ENCODE data around the gene CUBN.
A peak's percentile ranks its signal among the peaks of the same experiment; 100 is the strongest.

The CUBN gene

DNA sequence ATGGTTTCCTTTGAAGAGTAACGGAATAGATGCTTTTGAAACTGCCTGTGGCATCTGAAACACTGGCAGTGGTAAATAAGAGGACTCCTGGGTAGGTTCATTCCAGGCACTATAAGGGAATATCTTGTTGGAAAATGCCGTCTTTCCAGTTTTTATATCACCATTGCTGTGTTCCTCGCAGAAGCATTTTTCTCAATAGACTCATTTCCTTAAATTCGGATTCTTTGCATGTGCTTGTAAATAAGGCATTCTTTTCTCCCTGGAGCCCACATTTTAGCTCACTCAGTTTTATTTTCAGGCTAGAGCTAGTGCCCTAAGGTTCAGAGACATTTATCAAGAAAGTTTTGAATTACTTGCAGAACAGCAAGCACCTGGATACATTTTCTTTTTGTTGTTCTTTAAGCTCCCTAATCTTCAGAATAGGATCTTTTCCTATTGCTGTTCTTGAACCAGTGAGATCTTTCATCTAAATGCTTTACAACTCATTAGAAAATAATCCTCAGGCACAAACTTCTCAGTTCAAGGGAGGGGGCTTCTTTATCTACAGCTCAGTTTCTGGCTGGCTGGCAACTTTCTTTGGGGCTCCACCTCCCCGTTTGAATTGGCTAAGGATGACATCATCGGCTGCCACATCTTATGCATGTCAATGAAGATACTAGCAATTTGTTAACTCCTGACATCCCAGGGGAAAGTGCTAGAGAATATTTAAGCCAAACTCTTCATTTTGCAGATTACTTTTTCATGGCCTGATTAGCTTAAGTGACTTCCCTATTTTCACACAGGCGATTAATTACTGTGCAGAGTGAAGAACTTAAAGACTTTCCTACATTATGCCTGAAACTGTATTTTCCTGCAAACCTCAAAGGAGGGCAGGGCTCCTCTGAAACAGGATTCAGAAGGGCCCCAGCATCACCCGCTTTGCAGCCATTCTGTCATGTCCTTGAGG, 178.7 kb downstream of the CUBN start:
- DNase-seq (ENCODE audit: low spot score) = peak; percentile 25

DNA sequence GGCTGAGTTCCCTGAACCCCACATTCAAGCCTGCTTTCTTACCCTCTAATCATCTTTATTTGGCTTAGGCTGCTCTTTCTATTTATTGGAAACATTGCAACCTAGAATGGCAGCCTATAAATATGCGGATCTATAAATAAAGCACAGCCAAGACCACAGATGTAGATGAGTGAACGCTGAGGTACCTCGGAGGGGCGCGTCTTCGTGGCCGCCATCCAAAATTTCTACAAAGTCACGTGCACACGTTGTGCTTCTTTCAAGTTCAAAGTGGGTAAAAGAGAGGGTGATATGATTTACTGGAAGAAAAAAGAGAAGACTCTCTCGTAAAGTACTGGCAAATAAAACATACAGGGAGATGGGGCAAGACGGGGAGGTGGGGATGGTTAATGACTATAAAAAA, 179.8 kb downstream of the CUBN start:
- no peak for DNase-seq (ENCODE audit: low spot score)

DNA sequence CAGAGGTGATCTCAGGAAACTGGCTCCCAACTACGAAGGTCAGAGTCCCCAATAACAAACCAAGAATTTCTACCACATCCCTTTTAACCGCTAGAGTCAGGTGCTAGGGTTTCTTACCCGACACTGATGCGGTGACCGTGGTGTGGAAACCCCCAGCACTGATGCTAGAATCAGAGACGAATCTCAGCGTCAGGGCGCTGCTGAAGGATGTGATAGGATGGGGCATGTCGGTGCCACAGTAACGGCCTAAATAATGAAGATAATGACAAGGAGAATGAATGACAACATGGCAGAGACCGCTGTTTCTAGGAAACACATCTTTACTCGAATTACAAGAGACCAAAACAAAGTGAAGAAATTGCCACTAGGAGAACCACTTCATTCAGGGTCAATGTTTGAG, 181.2 kb downstream of the CUBN start:
- peak; percentile 71 for DNase-seq (ENCODE audit: low spot score)

DNA sequence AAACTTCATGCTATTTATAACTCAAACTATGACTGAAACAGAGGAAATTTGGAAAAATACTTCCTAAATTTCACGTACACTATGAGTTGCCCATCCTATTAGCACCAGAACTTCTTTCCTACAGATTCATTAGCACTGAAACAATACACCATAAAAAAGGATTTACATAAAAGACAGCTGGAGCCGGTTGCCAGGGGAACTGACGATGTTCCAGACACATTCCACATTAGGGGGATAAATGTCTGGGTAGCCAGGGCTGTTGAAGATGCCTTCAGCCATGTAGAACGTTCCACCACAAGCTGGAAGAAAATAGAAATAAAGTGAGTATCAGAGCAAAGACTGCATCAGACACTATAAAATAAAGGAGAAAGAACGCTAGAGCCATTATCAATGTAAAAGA, 182.5 kb downstream of the CUBN start:
- DNase-seq (ENCODE audit: low spot score) = no peak

DNA sequence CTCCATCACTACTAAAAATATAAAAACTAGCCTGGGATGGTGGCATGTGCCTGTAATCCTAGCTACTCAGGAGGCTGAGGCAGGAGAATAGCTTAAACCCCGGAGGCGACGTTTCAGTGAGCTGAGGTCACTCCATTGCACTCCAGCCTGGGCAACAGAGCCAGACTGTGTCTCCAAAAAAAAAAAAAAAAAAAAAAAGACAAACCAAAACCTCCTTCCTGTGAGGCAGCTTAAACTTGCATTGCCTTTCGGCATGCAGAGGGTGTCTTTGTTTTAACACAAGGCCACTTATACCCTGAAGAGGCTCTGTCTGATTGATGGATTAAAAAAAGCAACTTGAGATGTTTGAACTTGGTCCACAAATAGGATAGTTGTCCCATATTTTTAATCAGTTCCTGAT, 184.0 kb downstream of the CUBN start:
- DNase-seq (ENCODE audit: low spot score) = no peak

DNA sequence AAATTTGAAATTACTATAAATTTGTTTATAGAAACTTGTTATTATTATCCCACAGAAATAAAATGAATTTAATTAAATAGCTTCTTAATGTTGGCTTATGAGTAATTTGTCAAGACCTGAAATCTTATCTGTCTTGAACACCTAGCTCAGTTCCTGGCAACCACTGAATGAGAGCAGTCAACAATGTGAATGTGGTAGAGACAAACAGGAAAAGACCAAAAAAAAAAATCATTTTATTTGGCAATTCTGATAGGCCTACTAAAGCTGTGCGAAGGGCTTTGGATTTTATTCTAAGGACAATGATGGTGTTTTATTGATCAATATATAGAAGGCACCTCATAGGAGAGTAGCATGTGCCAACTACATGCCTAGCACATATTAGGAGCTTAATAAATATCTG, 184.6 kb downstream of the CUBN start:
- peak; percentile 25 for DNase-seq (ENCODE audit: low spot score)

DNA sequence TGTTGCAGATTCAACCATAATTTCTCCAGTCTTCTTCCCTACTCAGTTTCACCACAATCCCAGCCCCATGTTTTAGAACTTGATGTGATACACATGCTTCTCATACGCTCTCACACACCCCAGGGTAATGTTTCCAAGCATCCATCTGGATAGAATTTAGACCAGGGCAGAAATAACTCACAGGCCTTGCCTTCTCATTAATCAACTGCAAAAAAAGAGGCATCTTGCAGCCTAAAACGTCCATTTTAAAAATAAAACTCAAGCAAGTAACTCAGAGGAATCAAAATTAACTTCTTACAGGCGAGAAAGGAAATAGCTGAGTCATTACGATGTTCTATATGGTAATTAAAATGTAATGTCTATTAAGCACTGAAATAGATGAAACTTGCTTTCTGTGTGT, 185.2 kb downstream of the CUBN start:
- DNase-seq (ENCODE audit: low spot score) = no peak

DNA sequence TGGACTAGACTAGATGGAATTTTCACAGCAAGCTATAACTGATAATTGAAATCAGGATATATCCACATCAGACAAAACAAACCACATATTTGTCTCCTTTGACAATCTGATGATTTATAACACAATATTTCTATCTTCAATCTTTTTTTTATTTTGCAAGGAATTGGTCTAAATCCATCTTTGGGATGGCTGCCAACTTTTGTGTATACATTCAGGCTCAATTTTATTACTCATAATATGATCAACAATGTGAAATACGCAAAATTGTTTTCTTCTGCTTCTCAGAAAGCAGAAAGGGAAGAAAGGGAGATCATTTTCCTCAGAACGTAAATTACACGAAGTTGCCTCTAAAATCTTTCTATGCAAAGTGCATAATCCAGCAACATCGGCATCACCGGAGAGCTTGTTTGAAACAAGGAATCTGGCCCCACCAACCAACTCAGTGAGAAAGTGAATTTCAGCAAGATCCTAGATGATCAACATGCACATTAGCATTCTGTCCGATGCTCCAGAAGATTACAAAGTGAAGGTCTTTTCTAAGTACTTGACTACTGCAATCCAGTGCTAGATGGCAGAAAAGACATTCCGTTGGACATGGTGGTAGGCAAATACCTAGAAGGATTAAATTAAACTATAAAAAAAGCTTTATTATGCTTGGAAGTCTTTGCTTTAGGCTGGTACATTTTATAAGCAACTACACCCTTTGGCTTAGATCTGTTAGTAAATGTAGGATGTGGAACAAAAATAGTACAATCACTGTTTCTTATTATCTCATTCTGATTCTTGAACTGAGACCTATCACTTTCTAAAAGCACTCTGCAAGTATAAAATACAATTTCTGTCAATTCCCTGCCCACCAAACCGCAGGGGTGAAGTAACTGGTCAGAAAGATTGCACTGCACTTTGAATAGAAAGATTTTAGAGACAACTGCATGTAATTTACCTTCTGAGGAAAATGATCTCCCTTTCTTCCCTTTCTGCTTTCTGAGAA, 186.0 kb downstream of the CUBN start:
- DNase-seq (ENCODE audit: low spot score) = no peak

DNA sequence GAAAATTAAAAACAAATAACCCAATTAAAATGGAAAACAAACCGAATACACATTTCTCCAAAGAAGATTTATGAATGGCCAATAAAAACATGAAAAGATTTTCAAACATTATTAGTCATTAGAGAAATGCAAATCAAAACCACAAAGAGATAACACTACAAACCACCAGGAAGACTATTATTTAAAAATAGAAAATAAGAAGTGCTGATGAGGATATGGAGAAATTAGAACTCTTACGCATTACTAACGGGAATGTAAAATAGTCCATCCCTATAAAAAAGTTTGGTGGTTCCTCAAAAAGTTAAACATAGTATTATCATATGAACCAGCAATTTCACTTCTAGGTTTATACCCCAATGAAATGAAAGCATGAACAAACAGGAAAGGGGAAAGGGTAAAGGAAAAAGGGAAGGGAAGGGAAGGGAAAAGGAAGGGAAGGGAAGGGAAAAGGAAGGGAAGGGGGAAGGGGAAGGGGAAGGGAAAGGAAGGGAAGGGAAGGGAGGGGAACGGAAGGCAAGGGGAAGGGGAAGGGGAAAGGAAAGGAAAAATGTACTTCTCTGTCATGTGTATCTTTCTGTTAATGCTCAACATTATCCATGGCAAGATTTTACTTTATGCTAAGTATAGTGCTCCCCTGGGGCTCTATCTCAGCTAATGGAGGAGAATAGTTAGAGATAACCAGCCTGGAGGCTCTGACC, 187.1 kb downstream of the CUBN start:
- no peak for DNase-seq (ENCODE audit: low spot score)

DNA sequence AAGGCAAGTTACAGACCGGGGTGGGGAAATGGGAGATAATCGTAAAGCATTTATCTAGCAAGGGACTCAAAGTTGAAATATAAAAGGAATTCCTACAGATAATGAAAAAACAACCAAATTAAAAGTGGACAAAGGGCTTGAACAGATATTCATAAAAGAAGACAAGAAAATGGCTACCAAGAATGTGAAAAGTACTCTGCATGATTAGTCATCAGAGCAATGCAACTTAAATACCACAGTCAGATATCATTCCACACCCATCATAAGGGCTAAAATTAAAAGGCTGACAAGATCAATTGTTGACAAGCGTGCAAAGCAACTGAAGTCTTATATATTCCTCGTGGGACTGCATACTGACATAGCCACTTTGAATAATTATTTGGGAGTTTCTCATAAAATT, 187.7 kb downstream of the CUBN start:
- DNase-seq (ENCODE audit: low spot score) = no peak

DNA sequence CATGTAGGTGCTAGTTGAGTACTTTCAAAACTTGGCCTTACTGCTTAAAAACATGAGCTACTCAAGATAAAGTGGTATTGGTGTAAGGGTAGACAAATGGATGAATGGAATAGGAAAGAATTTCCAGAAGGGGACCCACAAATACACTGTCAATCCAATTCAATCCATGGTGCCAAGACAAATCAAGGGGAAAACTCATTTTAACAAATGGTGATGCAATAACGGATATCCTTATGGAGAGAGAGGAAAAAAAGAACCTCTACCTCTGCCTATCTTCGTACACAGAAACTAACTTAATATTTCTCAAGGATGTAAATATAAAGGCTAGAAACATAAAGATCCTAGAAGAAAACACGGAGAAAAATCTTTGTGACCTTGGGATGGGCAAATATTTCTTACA, 188.5 kb downstream of the CUBN start:
- no peak for DNase-seq (ENCODE audit: low spot score)

DNA sequence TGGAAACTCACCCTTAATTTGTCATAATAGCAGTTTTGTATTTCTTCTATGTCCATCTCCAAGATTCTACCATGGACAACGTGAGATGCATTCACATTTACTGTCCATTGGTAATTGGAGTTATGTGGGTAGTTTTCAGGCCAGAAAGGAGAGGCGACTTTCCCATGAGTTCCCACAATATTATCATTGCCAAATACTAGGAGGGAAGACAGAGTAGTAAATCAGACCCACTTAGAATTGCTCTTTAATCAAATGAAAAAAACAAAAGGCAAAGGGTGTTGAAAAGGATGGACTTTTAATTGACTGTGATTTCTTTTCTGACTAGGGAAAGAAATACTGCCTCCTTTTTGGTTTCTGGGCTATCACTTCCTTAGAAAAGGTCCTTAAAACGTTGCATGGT, 190.7 kb downstream of the CUBN start:
- no peak for DNase-seq (ENCODE audit: low spot score)

DNA sequence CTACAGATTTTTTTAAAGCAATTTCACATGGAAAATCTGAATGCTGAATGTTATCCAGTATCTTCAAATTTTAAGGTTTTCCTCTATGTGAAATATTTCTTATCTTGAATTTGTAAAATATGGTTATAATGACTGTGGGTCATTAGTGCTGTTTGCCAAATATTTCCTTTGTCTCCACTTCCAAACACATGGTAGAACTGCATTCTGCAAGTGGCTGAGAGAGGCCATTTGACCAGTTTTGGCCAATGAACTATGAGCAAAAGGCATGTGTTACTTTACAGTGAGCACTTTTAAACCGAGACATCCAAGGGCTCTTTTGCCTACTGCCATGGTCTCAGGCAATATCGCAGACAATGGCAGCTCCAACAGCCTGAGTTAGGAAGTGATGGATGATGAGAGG, 195.2 kb downstream of the CUBN start:
- no peak for DNase-seq (ENCODE audit: low spot score)

DNA sequence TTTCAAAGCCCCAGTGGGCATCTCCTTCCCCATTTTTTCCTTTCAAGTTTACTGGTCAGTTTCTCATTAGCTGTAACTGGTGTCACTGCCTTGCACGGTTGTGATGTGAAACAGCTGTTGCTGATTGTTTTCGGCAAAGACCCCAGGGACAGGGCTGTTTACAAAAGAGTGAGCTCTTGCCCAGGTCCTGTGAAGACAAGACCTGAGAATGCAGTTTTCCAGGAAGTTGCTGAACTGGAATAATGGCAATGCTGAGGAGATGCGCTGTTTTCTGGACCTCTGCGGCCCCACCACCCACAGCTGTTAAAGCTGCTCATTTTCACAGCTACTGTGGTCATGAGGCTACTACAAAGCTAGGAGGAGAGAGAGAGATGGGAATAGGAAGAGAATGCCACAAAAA, 195.8 kb downstream of the CUBN start:
- no peak for DNase-seq (ENCODE audit: low spot score)

DNA sequence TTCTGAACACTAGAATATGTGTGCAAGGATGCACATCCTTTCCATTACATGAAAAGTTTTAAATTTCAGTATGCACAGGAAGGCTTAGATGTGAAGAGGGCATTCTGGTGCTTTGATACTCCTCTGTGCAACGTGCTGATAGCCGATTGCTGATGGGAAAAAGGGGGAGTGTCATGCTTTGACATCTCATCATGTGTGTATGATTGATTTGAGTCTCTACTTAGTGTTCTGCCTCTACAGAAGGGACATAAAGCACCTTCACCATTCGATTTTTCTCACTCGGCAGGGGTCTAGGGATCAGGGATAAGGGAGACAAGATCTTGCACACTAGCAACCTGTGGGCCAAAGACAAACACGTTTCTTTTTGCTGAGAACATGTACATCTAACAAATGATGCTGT, 197.7 kb downstream of the CUBN start:
- DNase-seq (ENCODE audit: low spot score) = no peak

DNA sequence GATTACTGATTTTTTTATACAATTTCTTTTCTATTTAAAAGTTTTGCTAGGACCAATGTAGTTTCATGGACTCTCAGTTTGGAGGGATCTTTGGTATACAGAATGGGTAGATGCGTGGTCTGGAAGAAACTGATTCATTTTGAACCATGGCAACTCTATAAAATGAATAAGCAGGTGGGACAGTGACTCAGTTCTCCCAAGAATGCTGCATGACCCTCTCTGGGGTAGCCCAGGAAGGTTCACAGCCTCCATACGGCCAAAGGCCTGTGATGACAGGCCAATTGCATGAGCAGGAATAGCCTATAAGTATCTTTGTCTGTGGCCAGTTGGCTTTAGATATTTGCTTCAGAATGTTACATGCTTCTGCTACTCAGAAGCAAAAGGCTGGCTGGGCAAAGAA, 199.1 kb downstream of the CUBN start:
- no peak for DNase-seq (ENCODE audit: low spot score)

DNA sequence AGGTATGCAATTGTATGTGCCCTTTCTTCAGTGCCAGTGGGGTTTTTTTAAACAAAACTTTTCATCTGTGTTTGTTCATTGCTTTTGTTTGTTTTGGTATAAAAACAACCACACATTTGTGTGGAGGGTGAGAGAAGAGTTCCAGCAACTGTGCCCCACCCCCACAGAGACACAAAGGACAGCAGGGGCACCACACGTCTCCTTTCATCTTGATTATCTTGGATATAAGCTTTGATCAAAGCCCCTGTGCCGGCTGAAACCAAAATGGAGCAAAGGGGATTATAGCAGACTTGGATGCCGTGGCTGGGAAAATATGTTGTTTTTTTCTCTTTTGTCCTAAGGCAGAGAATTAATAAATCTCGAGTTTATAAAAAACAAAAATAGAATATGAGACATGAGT, 200.5 kb downstream of the CUBN start:
- no peak for DNase-seq (ENCODE audit: low spot score)

DNA sequence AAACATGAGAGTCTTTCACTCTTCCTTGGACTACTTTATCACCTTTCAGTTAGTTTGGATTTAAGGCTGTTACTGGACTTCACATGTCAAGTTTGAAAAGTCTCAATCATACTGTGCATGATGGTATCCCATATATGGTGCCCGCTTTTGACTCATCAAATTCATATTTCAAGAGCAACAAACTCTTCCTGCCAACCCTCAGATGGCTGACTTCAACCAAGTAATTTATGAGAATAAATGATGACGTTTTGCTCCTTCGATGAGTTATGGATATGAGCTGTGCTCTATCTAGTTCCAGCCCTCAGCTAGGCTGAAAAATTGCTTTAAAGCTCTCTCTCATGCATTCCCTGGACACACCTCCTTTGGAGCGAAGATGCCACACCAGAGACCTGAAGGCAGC, 202.1 kb downstream of the CUBN start:
- no peak for DNase-seq (ENCODE audit: low spot score)

DNA sequence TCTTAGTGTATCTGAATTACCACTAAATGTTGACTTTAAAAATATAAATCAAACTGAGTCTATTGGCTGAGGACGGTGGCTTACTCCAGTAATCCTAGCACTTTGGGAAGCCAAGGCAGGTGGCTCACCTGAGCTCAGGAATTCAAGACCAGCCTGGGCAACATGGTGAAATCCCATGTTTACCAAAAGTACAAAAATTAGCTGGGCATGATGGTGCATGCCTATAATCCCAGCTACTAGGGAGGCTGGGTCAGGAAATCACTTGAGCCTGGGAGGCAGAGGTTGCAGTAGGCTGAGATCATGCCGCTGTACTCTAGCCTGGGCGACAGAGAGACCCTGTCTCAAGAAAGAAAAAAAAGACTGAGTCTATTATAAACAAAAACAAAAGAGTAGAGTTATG, 205.9 kb downstream of the CUBN start:
- no peak for DNase-seq (ENCODE audit: low spot score)

DNA sequence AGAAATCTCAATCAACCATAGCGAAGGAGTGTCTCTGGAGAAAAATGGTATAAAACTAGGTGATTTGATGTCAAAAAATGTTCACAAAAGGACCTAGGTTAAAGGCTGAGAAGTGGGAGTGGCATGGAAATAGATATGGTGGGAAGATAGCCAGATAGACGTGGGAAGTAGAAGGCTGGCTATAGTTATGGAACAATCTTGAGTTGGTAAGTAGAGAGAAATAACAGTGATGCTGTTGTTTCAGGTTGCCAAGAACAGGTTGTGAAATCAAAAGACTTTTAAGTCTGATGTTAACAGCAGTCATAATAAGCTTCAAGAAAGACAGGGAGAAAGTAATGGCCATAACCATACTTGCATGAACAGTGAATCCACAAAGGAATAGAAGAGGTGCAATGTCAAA, 206.3 kb downstream of the CUBN start:
- no peak for DNase-seq (ENCODE audit: low spot score)

DNA sequence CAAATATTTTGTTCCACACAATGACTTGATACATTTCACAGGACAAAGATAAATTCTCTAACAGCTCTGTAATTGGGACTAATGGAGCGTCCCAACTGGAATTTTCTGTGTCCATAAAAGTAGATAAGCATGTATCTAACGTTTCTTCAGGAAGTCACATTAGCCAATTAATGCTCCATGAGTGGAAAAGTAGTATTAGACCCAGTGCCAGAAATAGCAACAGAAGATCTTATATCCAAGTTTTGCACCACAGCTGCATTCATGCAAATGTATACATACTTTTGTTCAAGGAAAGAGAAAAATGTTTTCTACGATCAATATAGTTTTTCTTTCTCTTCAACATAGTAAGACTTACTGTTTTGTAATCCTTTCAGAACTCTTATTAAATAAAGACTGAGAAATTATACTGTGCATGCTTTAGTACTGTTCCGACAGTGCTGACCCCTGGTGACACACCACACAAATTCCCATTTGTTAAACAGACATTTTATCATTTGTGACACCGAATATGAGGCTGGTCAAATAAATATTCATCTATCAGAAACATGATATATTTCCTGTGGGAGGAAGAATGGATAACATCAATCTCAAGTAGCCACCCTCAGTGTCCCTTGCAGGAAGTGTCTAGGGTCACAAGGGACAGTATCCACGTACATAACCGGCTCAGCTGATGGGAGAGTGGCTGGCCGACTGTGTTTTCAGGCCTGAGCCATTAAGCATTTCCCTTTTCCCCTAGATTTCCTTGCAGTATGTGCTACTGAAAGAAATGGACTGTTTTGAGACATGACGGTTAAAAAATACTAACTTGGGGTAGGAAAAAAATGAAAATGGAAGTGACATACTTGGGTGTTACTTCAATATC, 210.3 kb downstream of the CUBN start:
- DNase-seq (ENCODE audit: low spot score) = no peak

Measured in CD4-positive, alpha-beta T cell treated with Interleukin-2 at 100 ng/mL for 4 hours (primary cell).